SK-N-SH treated with all-trans-retinoic acid at 6 μM for 48 hours (cell line): Measurements from ENCODE around the gene CCR9.

Source experiments
- ATAC-seq: fragments of 200-7000 bp; cut with Tn5 transposase; 3 replicates; pipeline ENCODE4 v1.9.1; 2020; ENCODE audit warnings: mild to moderate bottlenecking, moderate library complexity
- ARNTL ChIP-seq: fragments of 450-650 bp; formaldehyde crosslinking; IDR thresholded peaks from 2 replicates; pipeline ENCODE4 v1.5.0; 2020; ENCODE audit warnings: low read depth, mild to moderate bottlenecking, moderate library complexity, borderline replicate concordance
- BACH2 ChIP-seq: fragments of 250-450 bp; sonication (Bioruptor Pico); IDR thresholded peaks from 2 replicates; pipeline ENCODE4 v1.9.0; 2021; ENCODE audit warnings: mild to moderate bottlenecking, borderline replicate concordance
- CREB5 ChIP-seq: fragments of 250-450 bp; sonication (Bioruptor Pico); IDR thresholded peaks from 2 replicates; pipeline ENCODE4 v1.5.1; 2020; ENCODE audit warnings: low read depth, mild to moderate bottlenecking, moderate library complexity
- CSDC2 ChIP-seq: fragments of 250-450 bp; sonication (Bioruptor Pico); IDR thresholded peaks from 2 replicates; pipeline ENCODE4 v1.5.0; 2020; ENCODE audit warnings: mild to moderate bottlenecking, moderate library complexity
- CSRNP3 ChIP-seq: fragments of 250-450 bp; sonication (Bioruptor Pico); IDR thresholded peaks from 2 replicates; pipeline ENCODE4 v1.5.1; 2021; ENCODE audit warnings: mild to moderate bottlenecking, moderate library complexity
- ESRRG ChIP-seq: fragments of 250-450 bp; sonication (Bioruptor Pico); IDR thresholded peaks from 2 replicates; pipeline ENCODE4 v1.6.1; 2021; ENCODE audit warnings: mild to moderate bottlenecking
- GLIS3 ChIP-seq: fragments of 250-450 bp; sonication (Bioruptor Pico); IDR thresholded peaks from 2 replicates; pipeline ENCODE4 v1.5.0; 2020; ENCODE audit warnings: mild to moderate bottlenecking, moderate library complexity
- ISL1 ChIP-seq: fragments of 250-450 bp; sonication (Bioruptor Pico); IDR thresholded peaks from 2 replicates; pipeline ENCODE4 v2.1.2; 2022; ENCODE audit warnings: mild to moderate bottlenecking, moderate library complexity
- OSR1 ChIP-seq: fragments of 250-450 bp; sonication (Bioruptor Pico); IDR thresholded peaks from 2 replicates; pipeline ENCODE4 v1.8.0; 2022; ENCODE audit warnings: moderate library complexity, mild to moderate bottlenecking, inconsistent platforms
- PATZ1 ChIP-seq: fragments of 250-450 bp; sonication (Bioruptor Pico); IDR thresholded peaks from 2 replicates; pipeline ENCODE4 v1.8.0; 2020; ENCODE audit warnings: mild to moderate bottlenecking, moderate library complexity, borderline replicate concordance
- POU6F1 ChIP-seq: fragments of 250-450 bp; sonication (Bioruptor Pico); IDR thresholded peaks from 2 replicates; pipeline ENCODE4 v1.8.0; 2021; ENCODE audit warnings: low read depth, mild to moderate bottlenecking, moderate library complexity, borderline replicate concordance
- PPARA ChIP-seq: fragments of 250-450 bp; sonication (Bioruptor Pico); IDR thresholded peaks from 2 replicates; pipeline ENCODE4 v1.5.0; 2020; ENCODE audit warnings: mild to moderate bottlenecking, borderline replicate concordance
- RARB ChIP-seq: fragments of 250-450 bp; sonication (Bioruptor Pico); IDR thresholded peaks from 2 replicates; pipeline ENCODE4 v1.8.0; 2021; ENCODE audit warnings: mild to moderate bottlenecking, moderate library complexity
- SNAI2 ChIP-seq: fragments of 250-450 bp; sonication (Bioruptor Pico); IDR thresholded peaks from 2 replicates; pipeline ENCODE4 v1.5.0; 2020; ENCODE audit warnings: mild to moderate bottlenecking, moderate library complexity
- TCF4 ChIP-seq: fragments of 250-450 bp; sonication (Bioruptor Pico); IDR thresholded peaks from 2 replicates; pipeline ENCODE4 v1.8.0; 2021; ENCODE audit warnings: mild to moderate bottlenecking, moderate library complexity, borderline replicate concordance
- TOX ChIP-seq: fragments of 250-450 bp; sonication (Bioruptor Pico); IDR thresholded peaks from 2 replicates; pipeline ENCODE4 v1.8.0; 2021; ENCODE audit warnings: mild to moderate bottlenecking, moderate library complexity, borderline replicate concordance
- TSHZ2 ChIP-seq: fragments of 250-450 bp; sonication (Bioruptor Pico); IDR thresholded peaks from 2 replicates; pipeline ENCODE4 v1.5.0; 2020; ENCODE audit warnings: mild to moderate bottlenecking, moderate library complexity
- ZFP3 ChIP-seq: fragments of 250-450 bp; sonication (Bioruptor Pico); IDR thresholded peaks from 2 replicates; pipeline ENCODE4 v1.5.0; 2020; ENCODE audit warnings: mild to moderate bottlenecking, moderate library complexity
- ZFP30 ChIP-seq: fragments of 450-650 bp; formaldehyde crosslinking; IDR thresholded peaks from 2 replicates; pipeline ENCODE4 v1.5.0; 2022; ENCODE audit warnings: mild to moderate bottlenecking, moderate library complexity
- ZNF565 ChIP-seq: fragments of 450-650 bp; formaldehyde crosslinking; conservative IDR thresholded peaks from 2 replicates; pipeline ENCODE4 v1.5.0; 2020; ENCODE audit warnings: low read depth, mild to moderate bottlenecking, moderate library complexity
- ZNF70 ChIP-seq: fragments of 450-650 bp; formaldehyde crosslinking; IDR thresholded peaks from 2 replicates; pipeline ENCODE4 v1.5.0; 2020; ENCODE audit warnings: mild to moderate bottlenecking, moderate library complexity
- ZNF8 ChIP-seq: fragments of 450-650 bp; formaldehyde crosslinking; IDR thresholded peaks from 2 replicates; pipeline ENCODE4 v1.5.0; 2020; ENCODE audit warnings: mild to moderate bottlenecking, moderate library complexity

The CCR9 gene

GRCh38 chr3:45948881-45949280 is 62.5 kb downstream of the CCR9 start:
- TF ChIP-seq TCF4 (CRISPR knock-in tag) (no peak), CREB5 (CRISPR knock-in tag) (no peak), CSDC2 (CRISPR knock-in tag) (no peak), ZFP3 (CRISPR knock-in tag) (no peak), ISL1 (CRISPR knock-in tag) (no peak), ZNF565 (no peak), ARNTL (CRISPR knock-in tag) (no peak), ESRRG (CRISPR knock-in tag) (no peak), ZNF8 (no peak), GLIS3 (no peak), BACH2 (CRISPR knock-in tag) (no peak), PPARA (CRISPR knock-in tag) (no peak), OSR1 (CRISPR knock-in tag) (no peak), PATZ1 (no peak), SNAI2 (no peak), TOX (CRISPR knock-in tag) (no peak), POU6F1 (CRISPR knock-in tag) (no peak), CSRNP3 (CRISPR knock-in tag) (no peak), ZFP30 (CRISPR knock-in tag) (no peak)
- no peak for ATAC-seq

GRCh38 chr3:45949432-45949831 is 63.1 kb downstream of the CCR9 start:
- no peak for ATAC-seq
- TF ChIP-seq ISL1 (CRISPR knock-in tag) (no peak), ZNF565 (no peak), PPARA (CRISPR knock-in tag) (no peak), BACH2 (CRISPR knock-in tag) (no peak), CSDC2 (CRISPR knock-in tag) (no peak), POU6F1 (CRISPR knock-in tag) (no peak), ZNF70 (CRISPR knock-in tag) (no peak), ZFP3 (CRISPR knock-in tag) (no peak), RARB (CRISPR knock-in tag) (no peak), PATZ1 (no peak), SNAI2 (no peak), CREB5 (CRISPR knock-in tag) (no peak), TOX (CRISPR knock-in tag) (no peak), TSHZ2 (CRISPR knock-in tag) (no peak), GLIS3 (no peak), ZFP30 (CRISPR knock-in tag) (no peak), ARNTL (CRISPR knock-in tag) (no peak)
- TF ChIP-seq, all 23 proteins: peak for 0
